ENCODE measurements around the gene PDZRN4.

- TF ChIP-seq POLR2AphosphoS5 (IDR thresholded peaks at IDR 0.05; ENCODE audit: low read depth, low read length) (no peak), TAF1 (IDR thresholded peaks at IDR 0.05; ENCODE audit: borderline replicate concordance, insufficient read depth, low read length) (no peak)
These were observed 25.7 kb upstream of the PDZRN4 start for GRCh38 chr12:41162461-41162860.

Measured in PFSK-1 (cell line).